Measurements from ENCODE around the gene USP31.

USP31 gene, protein sequence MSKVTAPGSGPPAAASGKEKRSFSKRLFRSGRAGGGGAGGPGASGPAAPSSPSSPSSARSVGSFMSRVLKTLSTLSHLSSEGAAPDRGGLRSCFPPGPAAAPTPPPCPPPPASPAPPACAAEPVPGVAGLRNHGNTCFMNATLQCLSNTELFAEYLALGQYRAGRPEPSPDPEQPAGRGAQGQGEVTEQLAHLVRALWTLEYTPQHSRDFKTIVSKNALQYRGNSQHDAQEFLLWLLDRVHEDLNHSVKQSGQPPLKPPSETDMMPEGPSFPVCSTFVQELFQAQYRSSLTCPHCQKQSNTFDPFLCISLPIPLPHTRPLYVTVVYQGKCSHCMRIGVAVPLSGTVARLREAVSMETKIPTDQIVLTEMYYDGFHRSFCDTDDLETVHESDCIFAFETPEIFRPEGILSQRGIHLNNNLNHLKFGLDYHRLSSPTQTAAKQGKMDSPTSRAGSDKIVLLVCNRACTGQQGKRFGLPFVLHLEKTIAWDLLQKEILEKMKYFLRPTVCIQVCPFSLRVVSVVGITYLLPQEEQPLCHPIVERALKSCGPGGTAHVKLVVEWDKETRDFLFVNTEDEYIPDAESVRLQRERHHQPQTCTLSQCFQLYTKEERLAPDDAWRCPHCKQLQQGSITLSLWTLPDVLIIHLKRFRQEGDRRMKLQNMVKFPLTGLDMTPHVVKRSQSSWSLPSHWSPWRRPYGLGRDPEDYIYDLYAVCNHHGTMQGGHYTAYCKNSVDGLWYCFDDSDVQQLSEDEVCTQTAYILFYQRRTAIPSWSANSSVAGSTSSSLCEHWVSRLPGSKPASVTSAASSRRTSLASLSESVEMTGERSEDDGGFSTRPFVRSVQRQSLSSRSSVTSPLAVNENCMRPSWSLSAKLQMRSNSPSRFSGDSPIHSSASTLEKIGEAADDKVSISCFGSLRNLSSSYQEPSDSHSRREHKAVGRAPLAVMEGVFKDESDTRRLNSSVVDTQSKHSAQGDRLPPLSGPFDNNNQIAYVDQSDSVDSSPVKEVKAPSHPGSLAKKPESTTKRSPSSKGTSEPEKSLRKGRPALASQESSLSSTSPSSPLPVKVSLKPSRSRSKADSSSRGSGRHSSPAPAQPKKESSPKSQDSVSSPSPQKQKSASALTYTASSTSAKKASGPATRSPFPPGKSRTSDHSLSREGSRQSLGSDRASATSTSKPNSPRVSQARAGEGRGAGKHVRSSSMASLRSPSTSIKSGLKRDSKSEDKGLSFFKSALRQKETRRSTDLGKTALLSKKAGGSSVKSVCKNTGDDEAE (N-terminal part only)

DNA sequence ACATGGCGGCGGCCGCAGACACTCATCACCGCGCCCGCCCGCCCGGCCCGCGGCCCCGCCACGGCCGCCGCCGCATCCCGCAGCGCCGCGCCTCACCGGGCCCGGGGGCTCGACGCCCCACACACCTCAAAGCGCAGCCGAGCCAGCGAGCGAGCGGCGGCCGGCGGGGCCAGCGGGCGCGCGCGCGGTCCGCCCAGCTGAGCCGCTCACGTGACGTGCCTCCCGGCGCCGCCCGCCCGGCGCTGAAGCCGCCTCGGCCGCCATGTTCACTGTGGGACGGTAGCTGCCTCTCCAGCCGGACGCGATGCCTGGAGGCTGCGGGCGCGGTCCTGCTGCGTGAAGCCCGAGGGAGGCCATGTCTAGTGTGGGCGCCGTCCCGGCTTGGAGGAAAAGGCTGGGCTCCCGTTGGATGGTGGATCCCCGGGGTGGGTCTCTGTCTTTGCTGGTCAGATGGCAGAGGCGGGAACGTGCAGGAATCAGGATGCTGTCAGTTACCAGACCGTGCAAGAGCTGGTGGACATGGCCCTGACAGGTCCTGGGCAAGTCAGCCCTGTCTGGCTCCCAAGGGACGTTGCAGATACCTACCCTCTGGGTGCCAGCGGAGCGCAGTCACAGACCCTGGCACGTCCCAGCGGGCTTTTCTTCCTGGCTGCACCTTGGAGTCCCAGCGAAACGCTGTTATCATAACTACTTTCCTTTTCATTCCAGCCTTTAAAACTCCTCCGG is at the start of gene USP31:
TSS of gene USP31 (minus strand) at position 186 of the 726 bp plus-strand sequence. CDS start at position 4, 182 bp downstream.
- DNase-seq (ENCODE audit: low read depth in 2 of 2), result peak; percentile 80 to 84

DNA sequence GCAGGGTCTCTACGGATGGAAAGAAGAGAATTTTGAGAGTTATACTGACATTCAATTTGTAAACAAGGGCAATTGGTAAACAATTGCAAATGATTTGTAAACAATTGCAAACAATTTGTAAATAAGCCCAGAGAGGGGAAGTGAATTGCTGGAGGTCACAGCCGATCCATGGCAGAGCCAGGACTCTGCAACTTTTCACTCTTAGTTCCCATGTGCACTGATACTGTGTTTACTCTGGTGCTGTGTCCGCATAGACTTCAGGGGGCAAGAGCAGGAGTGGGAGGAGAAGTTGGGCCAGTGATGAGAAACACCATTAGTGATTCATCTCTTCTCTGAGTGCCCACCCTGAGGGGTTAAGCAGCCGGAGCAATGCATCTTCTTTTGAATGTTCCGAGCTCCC is 47.3 kb upstream of the USP31 start:
- DNase-seq (ENCODE audit: low read depth in 2 of 2), result no peak

DNA sequence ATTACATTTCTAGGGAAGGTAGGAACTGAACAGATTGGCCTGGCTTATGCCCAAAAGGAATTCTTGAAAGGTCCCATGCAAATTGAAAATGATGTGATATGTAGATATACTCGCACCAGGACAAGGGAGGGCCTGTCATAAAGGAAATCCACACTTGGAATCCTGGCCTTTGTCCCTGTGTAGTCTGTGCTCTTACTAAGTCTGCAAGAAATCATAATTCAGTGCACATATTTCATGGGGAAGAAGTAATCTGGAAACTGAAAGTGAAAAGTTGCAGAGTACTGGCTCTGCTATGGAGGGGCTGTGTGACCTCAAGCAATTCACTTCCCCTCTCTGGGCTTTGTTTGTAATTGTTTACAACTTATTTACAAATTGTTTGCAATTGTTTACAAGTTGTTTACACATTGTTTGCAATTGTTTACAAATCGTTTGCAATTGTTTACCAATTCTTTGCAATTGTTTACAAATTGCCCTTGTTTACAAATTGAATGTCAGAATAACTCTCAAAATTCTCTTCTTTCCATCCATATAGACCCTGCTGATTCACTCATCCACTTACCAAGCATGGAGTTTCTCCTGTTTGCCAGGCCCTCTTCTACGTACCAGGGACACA is 46.2 kb upstream of the USP31 start:
- no peak for DNase-seq (ENCODE audit: low read depth in 2 of 2)

DNA sequence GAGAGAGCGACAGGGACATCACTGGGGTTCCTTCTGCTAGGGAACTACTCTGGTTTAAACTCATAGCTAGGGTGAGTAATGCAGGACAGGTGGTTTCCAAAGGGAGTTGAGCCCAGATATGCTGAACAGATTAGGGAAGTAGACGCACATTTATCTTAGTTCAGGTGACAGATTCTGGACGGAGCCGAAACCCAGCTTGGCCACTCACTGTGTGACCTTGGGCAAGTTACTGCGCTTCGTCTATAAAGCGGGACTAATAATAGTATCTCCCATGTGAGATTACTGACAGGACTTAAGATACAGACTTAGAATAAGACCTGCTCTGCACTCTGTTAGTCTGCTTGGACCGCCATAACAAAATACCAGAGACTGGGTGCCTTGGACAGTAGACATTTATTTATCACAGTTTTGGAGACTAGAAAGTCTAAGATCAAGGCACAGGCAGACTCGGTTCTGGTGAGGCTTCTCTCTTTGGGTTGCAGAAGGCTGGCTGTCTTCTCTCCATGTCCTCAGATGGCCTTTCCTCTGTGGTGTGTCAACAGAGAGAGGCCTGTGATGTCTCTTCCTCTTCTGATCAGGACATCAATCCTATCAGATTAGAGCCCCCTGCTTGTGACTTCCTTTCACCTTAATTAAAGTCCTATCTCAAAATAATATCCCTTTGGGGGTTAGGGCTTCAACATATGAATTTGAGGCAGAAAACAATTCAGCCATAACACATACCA is 45.4 kb upstream of the USP31 start:
- no peak for DNase-seq (ENCODE audit: low read depth in 2 of 2)

DNA sequence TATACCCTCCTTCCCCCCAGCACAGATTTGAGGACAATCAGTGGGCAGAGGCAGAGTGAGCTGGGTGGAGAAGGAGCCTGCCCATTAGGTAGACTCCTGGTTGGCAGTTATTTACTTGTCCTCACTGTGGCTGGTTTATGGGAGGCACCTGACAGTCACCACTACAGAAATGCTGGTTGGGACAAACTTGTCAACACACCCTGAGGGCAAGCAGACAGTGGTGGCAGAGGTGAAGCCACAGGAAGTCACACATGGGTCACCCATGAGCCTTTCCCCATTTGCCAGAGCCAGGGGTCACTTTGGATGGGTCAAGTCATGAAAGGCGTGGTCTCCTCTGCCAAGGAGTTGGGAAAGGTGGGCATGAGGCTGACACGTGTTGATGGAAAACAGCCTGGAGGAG is 39.7 kb upstream of the USP31 start:
- no peak for DNase-seq (ENCODE audit: low read depth in 2 of 2)

DNA sequence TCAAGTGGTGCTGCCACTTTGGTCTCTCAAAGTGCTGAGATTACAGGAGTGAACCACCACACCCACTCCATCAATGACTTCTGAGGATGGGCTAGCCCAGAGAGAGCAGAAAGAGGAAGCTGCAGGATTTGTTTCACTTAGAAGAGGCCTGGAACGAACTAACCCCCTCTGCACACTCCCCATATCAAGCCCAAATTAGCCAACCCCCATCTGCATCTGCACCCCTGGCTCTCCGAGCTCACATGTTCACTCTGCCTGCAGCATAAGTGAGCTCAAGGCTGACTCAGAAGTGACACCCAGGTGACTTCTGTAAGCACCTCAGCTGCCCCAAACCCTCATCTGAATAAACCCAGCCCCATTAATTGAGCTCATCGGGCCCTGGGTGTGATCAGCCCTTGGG is 38.1 kb upstream of the USP31 start:
- no peak for DNase-seq (ENCODE audit: low read depth in 2 of 2)

DNA sequence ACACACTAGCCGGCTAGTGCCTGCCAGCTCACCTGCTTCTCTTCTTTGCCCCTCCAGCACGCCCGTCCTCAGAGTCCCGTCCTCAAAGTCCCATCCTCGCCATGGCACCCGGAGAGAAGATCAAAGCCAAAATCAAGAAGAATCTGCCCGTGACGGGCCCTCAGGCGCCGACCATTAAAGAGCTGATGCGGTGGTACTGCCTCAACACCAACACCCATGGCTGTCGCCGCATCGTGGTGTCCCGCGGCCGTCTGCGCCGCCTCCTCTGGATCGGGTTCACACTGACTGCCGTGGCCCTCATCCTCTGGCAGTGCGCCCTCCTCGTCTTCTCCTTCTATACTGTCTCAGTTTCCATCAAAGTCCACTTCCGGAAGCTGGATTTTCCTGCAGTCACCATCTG is 36.9 kb upstream of the USP31 start:
- no peak for DNase-seq (ENCODE audit: low read depth in 2 of 2)

DNA sequence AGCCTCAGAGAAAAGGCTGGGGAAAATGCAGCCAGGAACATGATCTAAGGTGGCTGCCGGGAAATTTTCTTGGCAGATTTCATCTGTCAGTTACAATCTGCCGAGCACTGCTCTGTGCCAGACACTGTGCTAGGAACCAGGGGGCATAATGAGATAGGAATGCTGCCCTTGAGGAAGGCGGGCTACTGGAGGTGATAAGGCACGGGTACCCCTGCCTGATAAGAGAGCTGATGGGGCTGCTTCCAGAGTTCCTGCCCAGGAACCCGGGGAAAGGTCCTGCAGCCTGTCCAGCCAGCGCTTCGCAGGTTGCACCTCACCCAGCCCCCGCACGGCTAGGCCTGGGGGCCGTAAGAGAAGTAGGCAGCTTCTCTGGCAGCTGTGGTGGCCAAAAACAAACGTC is 36.4 kb upstream of the USP31 start:
- DNase-seq (ENCODE audit: low read depth in 2 of 2), result no peak

DNA sequence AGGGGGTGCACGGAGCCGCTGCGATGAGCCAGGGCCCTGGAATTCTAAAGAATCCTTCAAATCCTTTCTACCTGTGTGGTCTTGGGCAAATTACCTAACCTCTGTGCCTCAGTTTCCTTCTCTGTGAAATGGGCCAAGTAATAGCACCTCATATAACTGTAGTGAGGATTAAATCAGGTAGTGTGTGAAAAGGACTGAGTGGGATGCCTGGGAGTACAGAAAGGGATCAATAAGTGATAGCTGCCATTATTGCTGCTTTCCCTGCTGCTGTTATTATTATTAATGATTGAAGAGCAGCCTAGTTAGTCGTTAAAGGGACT is 34.3 kb upstream of the USP31 start:
- no peak for DNase-seq (ENCODE audit: low read depth in 2 of 2)

DNA sequence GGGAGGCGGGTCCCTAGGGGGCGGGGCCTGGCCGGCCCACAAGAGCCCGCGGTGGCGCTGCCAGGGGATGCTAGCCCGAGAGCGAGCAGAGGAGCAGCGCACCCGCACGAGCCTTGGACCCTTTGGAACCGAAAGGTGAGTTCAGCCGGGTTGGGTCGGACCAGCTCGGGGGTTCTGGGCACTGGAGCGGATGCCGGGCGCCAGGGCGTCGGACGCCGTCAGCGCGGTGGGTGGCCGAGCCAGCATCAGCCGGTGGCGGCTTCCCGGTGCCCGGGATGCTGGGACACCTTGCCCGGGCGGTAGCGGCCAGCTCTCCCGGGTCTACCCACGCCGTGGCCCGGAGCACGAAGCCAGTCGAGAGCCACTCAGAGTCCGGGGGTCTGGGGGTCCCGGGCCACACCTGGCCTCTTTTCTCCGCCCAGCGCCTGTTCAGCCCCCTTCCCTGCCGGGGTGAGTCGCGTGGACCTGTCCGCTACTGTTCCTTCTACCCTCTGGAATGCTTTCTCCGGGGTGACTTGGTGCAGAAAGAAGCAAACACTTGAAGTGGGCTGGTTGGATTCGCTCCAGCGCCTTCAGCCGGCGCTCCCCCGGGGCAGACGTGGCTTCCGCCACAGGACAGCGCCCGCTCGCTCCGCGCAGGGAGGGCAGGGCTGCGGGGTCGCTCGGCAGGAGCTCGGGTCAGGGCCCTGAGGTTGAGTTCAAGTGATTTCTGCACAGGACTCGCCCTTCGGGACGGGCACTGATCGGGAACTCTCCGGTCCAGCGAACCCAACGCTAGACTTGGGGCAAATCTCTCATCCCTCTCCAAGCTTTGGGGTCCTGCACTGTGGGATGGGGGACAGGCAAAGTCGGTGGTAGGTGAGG is 33.7 kb upstream of the USP31 start, which contains the start of gene SCNN1G:
TSS of gene SCNN1G (plus strand) at position 67 of the 864 bp plus-strand sequence. CDS start 3,527 bp downstream, outside the sequence.
- no peak for DNase-seq (ENCODE audit: low read depth in 2 of 2)

DNA sequence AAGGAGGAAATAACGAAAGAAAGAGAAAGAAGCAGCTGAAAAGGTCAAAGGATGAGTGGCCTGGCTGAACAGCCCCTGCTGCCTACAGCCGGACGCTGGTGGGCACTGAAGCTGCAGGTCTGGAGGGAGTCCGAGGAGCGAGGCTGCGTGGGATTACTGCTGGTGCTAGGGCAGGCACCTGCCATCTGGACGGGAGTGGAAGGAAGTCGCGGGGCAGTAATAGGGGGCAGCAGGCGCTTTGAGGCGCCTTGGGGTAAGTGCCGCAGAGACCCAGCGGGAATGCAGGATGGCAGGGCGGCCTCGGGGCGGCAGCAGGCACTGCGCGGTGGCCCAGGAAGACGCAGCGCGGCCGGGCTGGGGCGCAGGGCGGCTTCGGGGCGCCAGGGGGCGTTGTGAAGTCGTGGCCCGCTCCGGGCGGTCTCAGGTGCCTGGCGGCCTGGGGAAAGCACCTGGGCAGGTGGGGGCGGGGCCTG is 33.0 kb upstream of the USP31 start:
- DNase-seq (ENCODE audit: low read depth in 2 of 2), result peak; percentile 41 to 55

DNA sequence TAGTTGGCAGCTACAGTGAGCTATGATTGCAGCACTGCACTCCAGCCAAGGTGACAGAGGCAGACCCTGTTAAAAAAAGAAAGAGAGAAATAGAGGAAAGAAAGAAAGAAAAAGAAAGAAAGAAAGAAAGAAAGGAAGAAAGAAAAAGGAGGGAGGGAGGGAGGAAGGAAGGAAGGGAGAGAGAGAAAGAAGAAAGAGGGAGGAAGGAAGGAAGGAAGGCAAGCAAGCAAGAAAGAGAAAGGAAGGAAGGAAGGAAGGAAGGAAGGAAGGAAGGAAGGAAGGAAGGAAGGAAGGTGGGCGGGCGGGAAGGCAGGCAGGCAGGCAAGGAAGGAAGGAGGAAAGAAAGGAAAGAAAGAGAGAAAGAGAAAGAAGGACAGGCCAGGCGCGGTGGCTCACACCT is 32.3 kb upstream of the USP31 start:
- DNase-seq (ENCODE audit: low read depth in 2 of 2), result no peak

DNA sequence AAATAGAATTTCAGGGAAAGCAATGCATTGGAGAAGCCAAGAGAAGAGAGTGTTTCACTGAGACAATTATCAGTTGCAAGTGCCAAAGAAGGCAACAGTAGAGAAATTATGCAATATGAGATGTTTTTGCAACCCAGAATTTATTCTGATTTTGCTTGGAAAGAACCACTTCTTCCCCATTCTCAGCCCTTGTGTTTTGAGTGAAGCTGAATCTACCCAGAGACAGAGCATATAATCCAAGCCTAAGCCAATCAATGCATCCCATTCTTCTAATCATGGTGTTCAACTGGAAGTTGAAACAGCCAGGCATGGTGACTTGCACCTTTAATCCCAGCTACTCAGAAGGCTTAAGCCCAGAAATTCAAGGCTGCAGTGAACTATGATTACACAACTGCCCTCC is 26.4 kb upstream of the USP31 start:
- DNase-seq (ENCODE audit: low read depth in 2 of 2), result no peak

DNA sequence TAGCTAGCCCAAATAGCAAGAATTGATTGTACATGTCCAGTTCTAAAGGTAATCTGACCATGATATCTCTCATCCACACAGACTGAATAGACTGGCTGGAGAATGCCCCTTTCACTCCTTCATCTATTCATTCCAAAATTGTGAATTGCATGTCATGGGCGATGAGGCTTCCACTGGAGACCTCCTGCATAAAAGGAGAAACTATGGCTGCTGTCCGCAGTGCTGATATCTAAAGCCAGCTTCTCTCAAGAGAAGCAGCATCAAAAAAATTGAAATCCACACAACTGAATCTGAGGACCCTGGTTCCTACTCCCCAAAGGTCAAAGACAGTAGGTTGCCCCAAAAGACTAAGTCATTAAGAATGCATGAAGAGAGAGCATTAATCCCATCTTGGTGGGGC is 25.4 kb upstream of the USP31 start:
- DNase-seq (ENCODE audit: low read depth in 2 of 2), result no peak

DNA sequence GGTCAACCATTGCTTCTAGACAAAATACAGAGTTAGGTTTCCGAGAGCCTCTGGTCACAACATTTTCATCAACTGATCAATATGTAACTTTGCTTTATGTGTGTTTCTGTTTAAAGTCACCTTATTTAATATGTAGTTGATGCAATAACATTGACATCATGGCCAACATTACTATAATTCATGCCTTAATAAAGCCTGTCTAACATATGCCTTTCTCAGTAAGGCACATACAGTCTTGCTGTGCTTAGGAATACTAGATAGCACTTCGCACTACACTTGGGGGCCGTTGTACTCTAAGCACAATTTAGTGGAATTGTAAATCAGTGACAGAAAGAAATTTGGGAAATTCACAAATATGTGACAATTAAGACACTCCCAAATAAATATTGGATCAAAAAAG is 23.7 kb upstream of the USP31 start:
- no peak for DNase-seq (ENCODE audit: low read depth in 2 of 2)

DNA sequence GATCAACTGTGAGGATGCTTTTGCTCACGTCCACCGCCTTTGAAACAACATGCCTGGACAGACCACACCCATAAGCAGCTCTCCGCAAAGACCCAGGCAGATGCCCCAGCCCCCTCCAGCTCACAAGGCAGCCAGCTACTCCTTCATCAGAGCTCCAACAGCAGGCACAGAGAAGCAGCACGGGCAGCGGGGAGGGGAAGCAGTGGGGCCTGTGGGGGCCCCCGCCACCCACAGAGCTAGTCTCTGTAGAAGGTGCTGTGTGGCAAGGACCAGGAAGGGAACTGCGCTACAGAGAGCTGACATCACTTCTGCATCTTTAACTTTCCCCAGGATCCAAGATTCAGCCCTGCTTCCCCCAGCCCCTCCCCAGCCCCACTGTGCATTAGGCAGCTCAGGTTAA is 23.3 kb upstream of the USP31 start:
- no peak for DNase-seq (ENCODE audit: low read depth in 2 of 2)

DNA sequence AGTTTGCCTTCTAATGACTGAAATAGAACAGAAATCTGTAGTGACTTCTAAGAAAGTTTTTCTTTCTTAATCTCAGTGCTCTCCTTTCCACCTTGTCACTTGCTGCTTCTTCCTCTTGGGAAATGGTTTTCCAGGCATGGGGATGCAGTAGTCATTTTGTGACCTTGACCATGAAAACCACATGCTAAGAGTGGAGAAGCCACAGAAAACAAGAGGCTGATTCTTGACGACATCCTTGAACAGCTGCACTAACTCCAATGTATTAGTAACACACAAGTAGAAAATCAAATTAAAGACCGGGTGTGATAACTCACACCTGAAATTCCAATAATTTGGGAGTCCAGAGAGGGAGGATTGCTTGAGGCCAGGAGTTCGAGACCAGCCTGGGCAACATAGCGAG is 15.5 kb upstream of the USP31 start:
- DNase-seq (ENCODE audit: low read depth in 2 of 2), result no peak

DNA sequence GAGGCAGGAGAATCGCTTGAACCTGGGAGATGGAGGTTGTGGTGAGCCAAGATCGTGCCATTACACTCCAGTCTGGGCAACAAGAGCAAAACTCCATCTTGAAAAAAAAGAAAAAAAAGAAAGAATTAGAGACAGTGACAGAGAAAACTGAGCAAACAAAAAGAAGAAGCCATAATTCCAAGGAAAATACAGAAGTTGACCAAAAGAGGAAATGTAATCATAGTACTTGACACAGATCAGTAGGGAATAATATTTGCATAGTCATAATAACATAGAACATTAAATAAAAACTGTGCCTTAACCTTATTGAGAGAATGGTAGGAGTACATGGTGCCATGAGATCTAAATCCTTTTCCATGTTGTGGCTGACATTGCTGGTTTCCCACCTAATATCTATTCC is 14.7 kb upstream of the USP31 start:
- DNase-seq (ENCODE audit: low read depth in 2 of 2), result no peak

DNA sequence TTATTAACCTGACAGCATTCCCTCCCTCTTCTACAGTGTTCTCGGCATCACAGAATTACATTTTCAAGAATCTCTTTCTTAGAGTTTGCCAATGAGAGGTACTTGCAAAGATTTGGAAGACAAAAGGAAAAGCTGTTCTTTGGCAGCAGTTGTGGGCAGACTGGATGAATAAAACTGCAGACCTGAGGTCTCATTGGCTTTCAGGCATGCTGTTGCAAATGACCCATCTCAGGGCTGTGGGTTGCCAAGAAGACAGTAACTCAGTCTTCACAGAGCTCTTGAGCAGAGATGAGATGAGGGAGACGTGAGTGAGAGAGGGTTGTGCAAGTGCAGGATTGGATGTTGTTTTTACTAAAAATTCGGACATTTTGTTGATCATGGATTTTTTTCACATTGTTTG is 11.3 kb upstream of the USP31 start:
- DNase-seq (ENCODE audit: low read depth in 2 of 2), result no peak
